ENCODE results near the gene IQCK.
A peak's percentile ranks its signal among the peaks of the same experiment; 100 is the strongest.

The IQCK gene

DNA sequence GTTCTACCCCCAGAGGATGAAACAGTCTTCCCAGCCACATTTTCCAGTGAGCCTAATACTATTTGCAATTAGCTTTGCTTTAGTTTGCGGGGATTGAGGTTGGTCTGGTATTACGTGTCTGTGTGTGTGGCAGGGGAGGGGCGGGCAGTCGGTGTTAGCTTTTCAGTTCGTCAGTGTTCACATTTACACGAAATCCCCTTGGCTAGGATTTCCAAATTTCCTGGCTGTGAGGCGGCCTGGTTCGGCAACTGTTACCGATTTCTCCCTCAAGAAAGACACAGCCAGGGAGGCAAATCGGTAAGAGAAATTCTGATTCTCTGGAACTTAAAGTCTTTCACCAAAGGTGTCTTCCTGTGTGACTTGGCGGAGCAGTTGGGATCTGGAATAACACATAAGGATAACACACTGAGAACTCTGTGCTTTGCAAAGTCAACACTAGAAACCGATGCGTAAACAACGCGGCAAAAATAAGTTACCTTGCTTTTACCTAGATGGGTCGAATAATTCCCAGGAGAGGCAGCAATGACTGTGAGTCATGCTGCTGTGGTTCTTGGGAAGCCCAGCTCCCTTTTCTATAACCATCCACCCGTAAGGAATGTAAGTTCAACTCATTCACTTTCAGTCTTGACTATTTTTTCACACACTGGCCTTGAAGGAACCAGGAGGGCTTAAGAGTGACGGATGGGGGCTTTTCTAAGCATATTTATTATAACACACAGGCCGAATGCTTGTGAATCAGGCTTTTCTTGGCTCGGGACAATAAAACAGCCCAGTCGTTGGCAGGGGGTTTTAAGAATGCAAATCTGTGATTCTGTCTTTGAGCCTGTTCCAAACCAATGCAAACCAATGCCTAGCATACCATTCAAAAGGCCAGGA, 142.3 kb downstream of the IQCK start:
- DNase-seq (ENCODE audit: low spot score) = no peak

DNA sequence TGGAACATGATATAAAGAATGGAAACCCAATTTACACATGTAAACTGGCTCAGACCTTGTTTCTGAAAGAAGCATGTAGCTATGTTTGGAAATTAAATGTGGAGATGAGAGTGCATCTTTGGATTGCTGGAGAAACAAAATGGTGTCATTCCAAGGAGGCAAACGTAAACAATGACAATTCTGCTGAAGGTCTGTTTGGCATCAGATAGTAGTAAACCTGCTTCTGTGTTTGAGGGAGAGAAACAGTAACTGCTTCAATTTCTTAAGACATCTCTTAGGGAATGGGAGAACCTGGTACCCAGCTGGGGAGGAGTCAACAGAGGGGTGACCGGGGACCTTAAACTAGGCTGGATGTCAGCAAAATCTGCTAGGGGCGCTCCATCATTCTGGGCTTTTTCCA, 143.1 kb downstream of the IQCK start:
- no peak for DNase-seq (ENCODE audit: low spot score)

- DNase-seq (ENCODE audit: low spot score) = no peak
Measured at GRCh38 chr16:19861811-19862327, 143.8 kb downstream of the IQCK start.

DNA sequence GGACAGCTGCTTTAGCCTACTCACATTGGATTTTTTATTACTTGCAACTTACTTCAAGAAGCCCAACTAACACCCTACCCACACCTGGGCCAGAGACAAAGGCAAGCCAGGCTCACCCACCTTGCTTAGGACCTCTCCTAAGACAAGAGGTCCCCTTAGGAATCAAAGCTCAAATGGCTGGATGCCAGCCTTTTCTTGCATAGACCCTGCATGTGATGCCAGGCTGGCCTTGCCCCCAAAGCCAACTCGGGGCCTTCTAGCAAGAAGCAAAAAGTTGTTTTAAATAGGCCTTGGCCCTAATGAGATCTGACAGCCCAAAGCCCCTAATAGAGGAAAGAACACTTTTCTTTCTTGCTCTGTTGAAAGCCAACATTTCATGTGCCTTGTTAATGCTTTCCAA, 145.9 kb downstream of the IQCK start:
- DNase-seq (ENCODE audit: low spot score) = no peak

GRCh38 chr16:19864566-19864965, 146.5 kb downstream of the IQCK start:
- no peak for DNase-seq (ENCODE audit: low spot score)

DNA sequence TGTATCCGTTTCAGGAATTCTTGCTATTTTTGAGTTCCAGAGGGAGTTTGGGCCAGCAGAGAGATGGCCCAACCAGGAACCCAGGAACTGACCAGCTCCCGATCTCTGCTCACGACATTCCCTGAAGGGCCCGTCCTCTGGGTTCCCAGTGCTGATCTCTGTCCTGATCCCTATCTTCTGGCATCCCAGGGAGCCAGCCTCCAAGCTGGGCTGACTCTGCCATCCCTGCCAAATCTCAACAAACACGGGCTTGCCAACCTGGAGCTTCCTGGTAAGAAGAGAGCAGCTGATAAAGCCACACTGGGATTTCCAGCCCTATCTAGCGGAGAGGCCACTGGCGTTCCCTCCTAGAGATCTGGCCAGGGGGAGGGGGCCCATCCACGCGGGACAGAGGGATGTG, 150.3 kb downstream of the IQCK start:
- DNase-seq (ENCODE audit: low spot score) = no peak

DNA sequence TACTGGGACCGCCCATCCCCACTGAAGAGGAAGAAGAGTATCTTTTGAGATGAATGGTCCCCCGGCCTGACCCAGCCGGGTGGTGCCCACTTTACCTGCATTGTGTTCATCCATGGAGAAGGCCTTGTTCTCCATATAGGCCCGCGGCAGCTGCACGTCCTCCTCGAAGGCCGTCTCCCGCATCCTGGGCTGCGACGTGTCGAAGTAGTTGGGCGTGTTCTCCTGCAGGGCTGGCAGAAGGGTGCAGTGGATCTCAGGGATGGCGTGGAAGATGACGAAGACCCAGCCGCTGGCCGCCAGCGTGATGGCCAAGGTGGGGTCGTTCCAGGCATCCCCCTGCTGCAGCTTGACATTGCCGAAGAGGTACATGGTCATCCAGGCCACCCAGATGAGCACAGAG, 153.7 kb downstream of the IQCK start:
- no peak for DNase-seq (ENCODE audit: low spot score)

GRCh38 chr16:19872179-19872863, 154.2 kb downstream of the IQCK start:
- no peak for DNase-seq (ENCODE audit: low spot score)

DNA sequence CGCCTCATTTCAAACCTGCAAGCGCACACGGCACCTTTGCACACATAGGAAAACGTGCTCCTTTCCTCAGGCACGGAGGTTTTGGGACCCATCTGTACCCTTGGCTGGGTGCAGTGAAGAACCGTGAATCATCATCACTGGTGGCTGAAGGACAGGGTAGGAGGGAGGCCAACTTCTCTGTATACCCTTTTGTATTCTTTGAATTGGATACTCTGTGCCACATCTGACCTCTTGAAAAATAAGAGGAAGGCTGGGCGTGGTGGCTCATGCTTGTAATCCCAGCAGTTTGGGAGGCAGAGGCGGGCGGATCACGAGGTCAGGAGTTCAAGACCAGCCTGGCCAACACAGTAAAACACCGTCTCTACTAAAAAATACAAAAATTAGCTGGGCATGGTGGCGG, 154.9 kb downstream of the IQCK start:
- no peak for DNase-seq (ENCODE audit: low spot score)

DNA sequence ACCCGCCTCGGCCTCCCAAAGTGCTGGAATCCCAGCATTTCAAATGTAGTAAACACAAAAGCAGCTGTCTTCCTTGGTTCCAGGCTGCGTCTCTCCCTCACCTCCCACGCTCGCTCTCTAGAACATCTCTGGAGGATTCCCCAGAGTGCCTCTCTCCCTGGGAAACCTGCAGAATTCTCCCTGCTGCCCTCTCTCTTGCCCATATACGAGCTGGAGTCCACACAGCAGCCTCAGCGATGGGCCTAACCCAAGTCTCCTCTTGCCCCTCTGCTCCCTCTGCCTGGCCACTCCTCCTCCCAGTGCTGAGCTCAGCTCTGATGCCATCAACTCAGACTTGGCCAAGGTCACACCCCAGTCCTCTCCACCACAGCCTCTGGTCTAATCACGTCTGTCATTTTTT, 156.0 kb downstream of the IQCK start:
- no peak for DNase-seq (ENCODE audit: low spot score)

GRCh38 chr16:19874851-19875546, 156.9 kb downstream of the IQCK start:
- DNase-seq (ENCODE audit: low spot score) = no peak

DNA sequence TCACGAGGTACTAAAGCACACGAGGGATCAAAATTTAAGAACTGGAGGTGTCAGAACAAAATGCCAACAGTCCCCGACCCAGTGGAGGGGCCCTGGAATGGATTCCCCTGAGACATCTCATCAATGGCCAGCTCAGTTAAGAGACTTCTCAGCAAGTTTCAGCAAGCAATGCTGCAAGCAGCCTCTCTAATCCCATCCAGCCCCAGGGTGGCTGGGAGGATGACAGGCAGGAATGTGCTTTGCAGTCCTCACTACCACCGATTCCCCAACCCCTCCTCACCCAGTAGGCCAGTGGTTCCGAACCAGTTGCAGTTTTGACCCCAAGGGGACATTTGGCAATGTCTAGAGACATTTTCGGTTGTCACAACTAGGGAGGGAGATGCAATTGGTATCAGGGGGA, 157.8 kb downstream of the IQCK start:
- no peak for DNase-seq (ENCODE audit: low spot score)

DNA sequence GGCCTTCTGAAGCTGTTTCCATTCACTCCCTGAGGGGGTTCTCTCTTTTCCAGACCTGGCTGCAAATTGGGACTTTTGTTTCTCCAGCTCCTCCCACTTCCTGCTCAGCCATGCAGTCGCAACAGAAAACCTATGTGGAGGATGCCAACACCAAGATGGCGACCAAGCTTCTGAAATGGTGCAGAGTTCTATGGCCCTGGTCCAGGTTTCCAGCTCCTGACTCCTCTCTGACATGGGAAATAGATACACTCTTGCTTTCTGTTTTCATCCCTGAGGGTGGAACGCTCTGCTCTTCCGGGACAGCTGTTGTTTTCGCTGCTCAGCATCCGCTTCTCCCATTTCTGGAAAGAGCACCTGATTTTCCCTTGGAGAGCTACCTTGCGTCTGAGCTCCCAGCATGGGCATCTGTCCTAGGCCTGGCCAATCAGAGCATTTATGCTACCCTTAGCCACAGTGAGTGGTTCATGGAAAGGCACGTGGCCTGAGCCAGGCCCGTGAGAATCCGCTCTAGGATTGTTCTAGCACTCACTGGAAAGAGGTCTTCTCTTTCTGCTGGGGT, 158.5 kb downstream of the IQCK start:
- DNase-seq (ENCODE audit: low spot score) = no peak

- no peak for DNase-seq (ENCODE audit: low spot score)
Measured at GRCh38 chr16:19878757-19879156, 160.7 kb downstream of the IQCK start.

GRCh38 chr16:19879241-19879792, 161.2 kb downstream of the IQCK start:
- no peak for DNase-seq (ENCODE audit: low spot score)

DNA sequence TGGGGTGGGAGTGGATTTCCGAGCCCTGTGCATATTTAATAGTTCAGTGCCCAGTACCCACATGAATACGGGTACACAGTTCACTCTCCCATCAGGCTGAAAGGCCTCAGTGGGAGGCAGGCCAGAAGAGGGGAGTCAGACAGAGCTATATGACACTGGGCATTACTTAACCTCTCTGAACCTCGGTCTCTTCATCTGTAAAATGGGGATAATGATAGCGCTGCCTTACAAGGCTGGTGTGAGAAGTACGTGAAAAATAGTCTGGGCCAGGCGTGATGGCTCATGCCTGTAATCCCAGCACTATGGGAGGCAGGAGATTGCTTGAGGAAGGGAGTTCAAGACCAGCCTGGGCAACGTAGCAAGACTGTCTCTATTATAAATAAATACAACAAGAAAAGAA, 163.0 kb downstream of the IQCK start:
- no peak for DNase-seq (ENCODE audit: low spot score)

GRCh38 chr16:19881783-19882182, 163.7 kb downstream of the IQCK start:
- DNase-seq (ENCODE audit: low spot score) = no peak

DNA sequence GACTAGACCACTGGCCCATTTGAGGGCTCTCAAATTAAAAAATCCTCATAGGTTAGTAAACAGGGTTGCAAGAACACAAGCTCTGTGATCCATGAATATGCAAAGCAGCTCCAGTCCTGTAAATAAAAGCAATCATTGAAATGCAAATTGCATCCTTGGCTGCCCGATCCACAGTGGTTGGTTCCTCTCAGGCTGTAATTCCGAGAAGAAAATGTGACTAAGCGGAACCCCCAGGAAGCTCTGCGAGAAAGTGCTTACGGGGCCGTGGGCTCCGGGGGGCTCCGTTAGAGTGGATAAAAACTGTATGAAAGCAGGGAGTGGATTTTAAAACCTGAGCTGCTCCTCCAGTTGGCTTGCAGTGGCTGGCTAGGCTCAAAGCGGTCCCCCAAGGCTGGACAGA, 164.1 kb downstream of the IQCK start:
- no peak for DNase-seq (ENCODE audit: low spot score)

DNA sequence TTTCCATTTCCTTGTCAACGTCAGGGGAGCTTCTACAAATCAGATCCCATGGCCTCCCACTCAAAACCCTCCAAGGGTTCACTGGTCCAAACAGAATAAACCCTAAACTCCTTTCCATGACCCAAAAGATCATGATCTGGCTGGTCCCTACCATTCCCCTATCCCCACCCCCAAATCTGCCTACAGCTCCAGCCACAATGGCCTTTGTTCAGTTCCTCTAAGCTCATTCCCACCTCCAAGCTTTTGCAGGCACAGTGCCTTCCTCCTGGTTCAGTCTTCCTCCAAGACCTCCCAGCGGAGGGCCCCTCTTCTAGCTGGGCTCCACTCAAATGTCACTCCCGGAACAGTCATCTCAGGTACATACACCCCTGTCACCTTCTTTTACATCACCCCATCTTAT, 164.6 kb downstream of the IQCK start:
- no peak for DNase-seq (ENCODE audit: low spot score)

DNA sequence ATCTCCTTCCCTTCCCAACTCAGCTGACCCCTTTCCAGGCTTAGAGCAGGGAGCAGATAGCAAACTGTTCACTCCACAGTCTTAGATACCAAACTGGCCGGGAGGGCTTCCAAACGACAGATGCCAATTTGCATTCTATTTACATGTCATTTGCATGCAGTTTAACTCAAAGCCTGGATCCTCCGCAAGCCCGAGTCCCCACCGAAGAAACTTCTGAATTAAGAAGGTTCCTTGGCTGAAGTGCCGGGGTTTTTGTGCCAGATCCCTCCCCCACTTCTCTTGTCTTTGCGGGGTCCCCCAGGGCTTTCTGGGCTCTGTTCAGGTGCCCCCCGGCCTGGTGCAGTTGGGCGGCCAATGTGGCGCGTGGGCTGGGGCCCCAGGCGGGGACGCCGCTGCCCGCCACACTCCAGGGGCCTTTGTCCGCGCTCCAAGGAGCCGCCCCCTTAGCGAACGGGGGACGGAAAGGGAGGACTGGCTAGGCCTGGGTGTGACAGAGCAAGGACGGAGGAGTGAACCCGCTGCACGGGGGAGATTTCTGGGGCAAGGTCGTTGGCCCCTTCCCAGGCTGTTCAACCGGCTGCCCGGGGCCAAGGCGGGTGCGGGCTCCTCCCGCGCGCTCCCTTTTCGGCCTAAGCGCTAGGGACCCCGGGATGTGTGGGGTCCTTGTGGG, 165.4 kb downstream of the IQCK start:
- peak; percentile 40 for DNase-seq (ENCODE audit: low spot score)

- no peak for DNase-seq (ENCODE audit: low spot score)
Measured at GRCh38 chr16:19883966-19884485, 166.0 kb downstream of the IQCK start.
